Endothelial cell (in vitro differentiated cells): ENCODE data around the gene NOS3. TPM values are rescaled to one million over a fixed set of nuclear protein-coding genes. Genes with fewer than 3 reads are reported as not detected.
A peak's percentile ranks its signal among the peaks of the same experiment; 100 is the strongest.

Source experiments
- DNase-seq: peaks from one replicate; pipeline ENCODE4 v3.0.0; 2021; ENCODE audit warnings: low spot score
- H3K27ac Mint-ChIP-seq: one replicate; pipeline ENCODE4 v1.8.0; 2021; ENCODE audit warnings: mixed read lengths, inconsistent platforms; ENCODE audit not compliant: unreplicated experiment
- H3K27me3 Mint-ChIP-seq: one replicate; pipeline ENCODE4 v1.8.0; 2021; ENCODE audit warnings: mild to moderate bottlenecking, moderate library complexity, mixed read lengths, inconsistent platforms; ENCODE audit not compliant: unreplicated experiment
- H3K36me3 Mint-ChIP-seq: one replicate; pipeline ENCODE4 v1.8.0; 2021; ENCODE audit warnings: mild to moderate bottlenecking, low read depth, mixed read lengths, inconsistent platforms; ENCODE audit not compliant: unreplicated experiment
- H3K4me1 Mint-ChIP-seq: one replicate; pipeline ENCODE4 v1.8.0; 2021; ENCODE audit warnings: mild to moderate bottlenecking, mixed read lengths, inconsistent platforms; ENCODE audit not compliant: unreplicated experiment
- H3K4me3 Mint-ChIP-seq: one replicate; pipeline ENCODE4 v1.8.0; 2021; ENCODE audit warnings: mild to moderate bottlenecking, mixed read lengths, inconsistent platforms; ENCODE audit not compliant: unreplicated experiment
- H3K9me3 Mint-ChIP-seq: one replicate; pipeline ENCODE4 v1.8.0; 2021; ENCODE audit warnings: mixed read lengths, inconsistent platforms; ENCODE audit not compliant: unreplicated experiment
- total RNA-seq: library from RNA; stranded (reverse); fragmentation: NEBNext Ultra II Directional; extraction: Animal tissue kit (Norgen Biotek cat#: 25700); gene quantifications from one replicate; pipeline ENCODE4 v1.2.1, GENCODE V29; 2021; ENCODE audit not compliant: unreplicated experiment
- TF ChIP-seq, protein P1 (sequence below): fragments of 200-600 bp; sonication (generic); IDR thresholded peaks from one replicate; pipeline ENCODE4 v1.5.0; 2021; ENCODE audit warnings: antibody characterized with exemption; ENCODE audit not compliant: unreplicated experiment

The NOS3 gene
- total RNA-seq, 1 donor from 2014 or later: 102 TPM

- TF ChIP-seq, protein P1, sequence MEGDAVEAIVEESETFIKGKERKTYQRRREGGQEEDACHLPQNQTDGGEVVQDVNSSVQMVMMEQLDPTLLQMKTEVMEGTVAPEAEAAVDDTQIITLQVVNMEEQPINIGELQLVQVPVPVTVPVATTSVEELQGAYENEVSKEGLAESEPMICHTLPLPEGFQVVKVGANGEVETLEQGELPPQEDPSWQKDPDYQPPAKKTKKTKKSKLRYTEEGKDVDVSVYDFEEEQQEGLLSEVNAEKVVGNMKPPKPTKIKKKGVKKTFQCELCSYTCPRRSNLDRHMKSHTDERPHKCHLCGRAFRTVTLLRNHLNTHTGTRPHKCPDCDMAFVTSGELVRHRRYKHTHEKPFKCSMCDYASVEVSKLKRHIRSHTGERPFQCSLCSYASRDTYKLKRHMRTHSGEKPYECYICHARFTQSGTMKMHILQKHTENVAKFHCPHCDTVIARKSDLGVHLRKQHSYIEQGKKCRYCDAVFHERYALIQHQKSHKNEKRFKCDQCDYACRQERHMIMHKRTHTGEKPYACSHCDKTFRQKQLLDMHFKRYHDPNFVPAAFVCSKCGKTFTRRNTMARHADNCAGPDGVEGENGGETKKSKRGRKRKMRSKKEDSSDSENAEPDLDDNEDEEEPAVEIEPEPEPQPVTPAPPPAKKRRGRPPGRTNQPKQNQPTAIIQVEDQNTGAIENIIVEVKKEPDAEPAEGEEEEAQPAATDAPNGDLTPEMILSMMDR: no peak
- Mint-ChIP-seq H3K27ac (no peak overlapping the region), H3K36me3 (no peaks in the 10 kb centered on the region), H3K27me3 (peaks cover 3% of the 10 kb centered on the region), H3K4me1 (peaks cover 4% of the 10 kb centered on the region), H3K4me3 (no peak overlapping the region), H3K9me3 (no peaks in the 10 kb centered on the region)
- peak; percentile 57 for DNase-seq
These were observed 24.8 kb upstream of the NOS3 start for GRCh38 chr7:150966002-150966401.

DNA sequence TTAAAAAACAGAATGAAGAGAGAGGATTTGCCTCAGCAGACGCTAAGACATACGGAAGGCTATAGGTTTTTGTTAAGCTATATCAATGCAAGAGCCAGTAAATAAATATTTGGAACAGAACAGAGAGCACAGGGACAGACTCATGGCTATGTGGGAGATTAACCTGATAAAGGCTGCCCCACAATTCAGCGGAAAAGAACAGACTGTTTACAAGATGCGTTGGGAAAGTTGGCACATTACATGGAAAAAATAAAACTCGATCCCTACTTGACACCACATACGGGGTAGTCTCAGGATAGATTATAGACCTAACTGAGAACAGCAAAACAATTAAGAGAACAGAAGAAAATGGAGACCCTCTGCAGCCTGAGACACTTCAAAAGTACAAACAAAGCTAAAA, 23.5 kb upstream of the NOS3 start:
- TF ChIP-seq, protein P1: no peak
- DNase-seq: no peak
- Mint-ChIP-seq H3K36me3 (peaks cover 4% of the 10 kb centered on the region), H3K27me3 (peaks cover 9% of the 10 kb centered on the region), H3K27ac (no peak overlapping the region), H3K9me3 (no peaks in the 10 kb centered on the region), H3K4me3 (no peak overlapping the region), H3K4me1 (peaks cover 2% of the 10 kb centered on the region)

DNA sequence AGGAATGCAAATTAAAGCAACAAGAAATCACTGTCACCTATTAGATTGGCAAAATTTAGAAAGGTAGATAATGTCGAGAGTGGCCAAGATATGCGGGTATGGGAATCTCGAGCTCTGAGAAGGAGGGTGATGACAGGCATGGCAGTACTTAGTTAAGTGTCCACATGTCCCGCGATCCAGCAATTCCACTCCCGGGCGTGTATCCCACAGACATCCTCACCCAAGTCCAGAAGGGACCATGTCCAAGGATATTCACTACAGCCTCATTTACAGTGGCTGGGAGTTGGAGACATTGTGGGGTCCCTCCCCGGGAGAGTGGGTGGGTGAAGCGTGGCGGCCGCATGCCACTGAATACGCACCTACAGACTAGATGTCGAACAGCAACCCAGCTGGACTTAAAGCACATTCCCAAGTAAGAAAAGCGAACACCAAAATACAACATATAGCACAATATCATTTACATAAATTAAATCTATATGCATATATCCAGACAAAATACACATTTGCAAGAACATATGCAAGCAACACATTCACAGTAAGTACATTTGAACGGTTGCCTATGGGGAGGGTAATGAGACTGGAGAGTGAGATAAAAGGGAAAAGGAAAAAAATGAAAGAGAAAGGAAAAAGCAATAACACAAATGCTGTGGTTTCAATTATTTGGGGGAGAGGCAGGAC, 22.6 kb upstream of the NOS3 start:
- H3K4me1 Mint-ChIP-seq: peaks cover 1% of the 10 kb centered on the region
- peaks cover 11% of the 10 kb centered on the region for H3K36me3 Mint-ChIP-seq
- H3K9me3 Mint-ChIP-seq: no peaks in the 10 kb centered on the region
- no peak overlapping the region for H3K27ac Mint-ChIP-seq
- H3K4me3 Mint-ChIP-seq: no peak overlapping the region
- DNase-seq: no peak
- TF ChIP-seq, protein P1: no peak
- H3K27me3 Mint-ChIP-seq: peaks cover 17% of the 10 kb centered on the region

DNA sequence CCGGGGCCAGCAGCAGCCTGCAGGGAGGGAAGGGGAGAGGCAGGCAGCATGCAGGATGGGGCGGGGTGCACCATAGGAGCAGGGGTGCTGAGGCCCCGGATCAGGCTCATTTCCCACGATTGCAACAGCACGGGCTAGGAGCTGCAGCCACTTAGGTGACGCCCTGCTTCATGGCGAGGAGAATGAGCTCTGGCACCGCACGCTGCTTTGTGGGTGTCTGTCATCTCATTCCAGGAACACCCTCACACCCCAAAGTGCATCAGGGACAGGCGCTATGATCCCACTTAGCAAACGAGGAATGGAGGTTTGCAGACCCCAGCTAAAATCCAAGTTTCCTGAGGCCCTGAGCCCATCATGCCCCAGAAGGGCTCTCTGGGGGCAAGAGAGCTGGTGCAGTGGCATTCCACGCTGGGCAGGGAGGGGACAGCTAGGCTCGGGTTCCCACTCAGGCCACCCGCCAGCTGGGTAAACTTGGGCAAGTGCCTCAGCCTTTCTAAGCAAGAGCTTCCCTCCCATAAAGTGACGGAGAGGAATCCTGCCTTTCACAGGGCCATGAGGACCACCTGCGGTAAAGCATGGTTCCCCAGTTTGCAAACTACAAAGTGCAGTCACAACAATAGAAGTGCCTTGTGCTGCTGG, 22.0 kb upstream of the NOS3 start:
- peaks cover 20% of the 10 kb centered on the region for H3K27me3 Mint-ChIP-seq
- peaks cover 3% of the 10 kb centered on the region for H3K4me1 Mint-ChIP-seq
- H3K27ac Mint-ChIP-seq: no peak overlapping the region
- H3K4me3 Mint-ChIP-seq: no peak overlapping the region
- no peak for DNase-seq
- H3K9me3 Mint-ChIP-seq: no peaks in the 10 kb centered on the region
- TF ChIP-seq, protein P1: no peak
- peaks cover 12% of the 10 kb centered on the region for H3K36me3 Mint-ChIP-seq

DNA sequence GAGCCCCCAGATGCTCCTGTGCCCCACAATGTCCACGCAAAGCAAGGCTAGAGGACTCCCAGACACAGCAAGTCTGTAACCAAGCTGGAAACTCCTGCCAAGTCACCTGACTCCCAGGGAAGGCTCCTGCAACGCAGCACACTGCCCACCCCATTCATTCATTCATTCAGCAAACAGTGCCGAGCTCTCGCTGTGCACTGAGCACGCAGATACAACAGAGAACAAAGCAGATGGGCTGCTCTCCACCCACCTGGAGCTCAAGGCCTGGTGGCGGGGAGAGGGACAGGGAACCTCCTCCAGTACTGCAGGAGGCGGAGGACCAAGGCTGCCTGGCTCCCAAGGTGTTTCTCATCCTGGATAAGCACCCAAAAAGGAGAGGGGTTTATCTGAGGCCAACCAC, 21.3 kb upstream of the NOS3 start:
- H3K27ac Mint-ChIP-seq: no peak overlapping the region
- H3K27me3 Mint-ChIP-seq: peaks cover 24% of the 10 kb centered on the region
- TF ChIP-seq, protein P1: no peak
- H3K9me3 Mint-ChIP-seq: no peaks in the 10 kb centered on the region
- DNase-seq: no peak
- peaks cover 12% of the 10 kb centered on the region for H3K36me3 Mint-ChIP-seq
- peaks cover 3% of the 10 kb centered on the region for H3K4me1 Mint-ChIP-seq
- no peak overlapping the region for H3K4me3 Mint-ChIP-seq
